Adipose tissue (tissue), 3 donors: ENCODE measurements around the gene RNF121. TPM values are rescaled to one million over a fixed set of nuclear protein-coding genes. Genes with fewer than 3 reads are reported as not detected.

Experiments used
- H3K27ac ChIP-seq: one replicate; pipeline ENCODE4 v1.5.1; 2013; ENCODE audit warnings: low read depth, low read length
- WGBS, 3 donors: extraction: QIAGEN DNeasy Blood & Tissue Kit; methylation state at CpG; one replicate each; pipeline ENCODE4 v1.1.7; 2013; 5-methylcytosine and 5-hydroxymethylcytosine counted together
- polyA plus RNA-seq, 3 donors: library from polyadenylated mRNA; stranded (reverse); fragments of 200-250 nt; gene quantifications; one replicate each; pipeline ENCODE4 v1.2.3, GENCODE V29; 2013
- donor health status: healthy with polysubstance abuse.
- donor health status: Bipolar disorder and iron deficiency.
- donor health status: healthy.

The RNF121 gene
- polyA plus RNA-seq, 3 donors = 7.5 to 21.8 (median 18.4) TPM

GRCh38 chr11:71931245-71931602 is 2.4 kb downstream of the RNF121 start:
- H3K27ac ChIP-seq = no peak overlapping the region
- WGBS, 3 donors = 65 to 75% (median 67%) methylated on average over 2 of the region's 2 CpGs

GRCh38 chr11:71933141-71933933 is 4.5 kb downstream of the RNF121 start:
- no peak overlapping the region for H3K27ac ChIP-seq
- 86 to 90% (median 89%) methylated on average over 4 of the region's 4 CpGs for WGBS, 3 donors

GRCh38 chr11:71934213-71934612 is 5.4 kb downstream of the RNF121 start:
- WGBS, 3 donors = 39 to 55% (median 41%) methylated on average over 2 of the region's 2 CpGs
- no peak overlapping the region for H3K27ac ChIP-seq

GRCh38 chr11:71935338-71935925 is 6.6 kb downstream of the RNF121 start:
- 85 to 91% (median 87%) methylated on average over 4 of the region's 4 CpGs for WGBS, 3 donors

GRCh38 chr11:71936825-71937224 is 8.0 kb downstream of the RNF121 start:
- 39 to 61% (median 46%) methylated on average over 5 of the region's 5 CpGs for WGBS, 3 donors

More at GRCh38 chr11:71935338-71935925, 6.6 kb downstream of the RNF121 start:
- no peak overlapping the region for H3K27ac ChIP-seq

GRCh38 chr11:71937826-71938225 is 9.0 kb downstream of the RNF121 start:
- no peak overlapping the region for H3K27ac ChIP-seq
- WGBS, 3 donors = 95 to 100% (median 100%) methylated on average over 1 of the region's 1 CpG

More at GRCh38 chr11:71936825-71937224, 8.0 kb downstream of the RNF121 start:
- no peak overlapping the region for H3K27ac ChIP-seq

GRCh38 chr11:71940561-71941219 is 11.8 kb downstream of the RNF121 start:
- H3K27ac ChIP-seq = no peak overlapping the region
- WGBS, 3 donors = 82 to 88% (median 86%) methylated on average over 6 of the region's 6 CpGs

GRCh38 chr11:71946144-71946571 is 17.3 kb downstream of the RNF121 start:
- no peak overlapping the region for H3K27ac ChIP-seq
- 57 to 86% (median 81%) methylated on average over 2 of the region's 2 CpGs for WGBS, 3 donors

- no peak overlapping the region for H3K27ac ChIP-seq
- 78 to 91% (median 89%) methylated on average over 3 of the region's 3 CpGs for WGBS, 3 donors
Measured at GRCh38 chr11:71947498-71947897, 18.7 kb downstream of the RNF121 start.

GRCh38 chr11:71948314-71949027 is 19.6 kb downstream of the RNF121 start:
- WGBS, 3 donors = 46 to 82% (median 81%) methylated on average over 7 of the region's 7 CpGs
- H3K27ac ChIP-seq = no peak overlapping the region

- no peak overlapping the region for H3K27ac ChIP-seq
- WGBS, 3 donors = 69 to 77% (median 76%) methylated on average over 6 of the region's 6 CpGs
Measured at GRCh38 chr11:71949034-71949433, 20.2 kb downstream of the RNF121 start.

- H3K27ac ChIP-seq = no peak overlapping the region
- WGBS, 3 donors = 77 to 87% (median 85%) methylated on average over 4 of the region's 4 CpGs
Measured at GRCh38 chr11:71951741-71952310, 23.0 kb downstream of the RNF121 start.

- no peak overlapping the region for H3K27ac ChIP-seq
- WGBS, 3 donors = 31 to 64% (median 62%) methylated on average over 3 of the region's 3 CpGs
Measured at GRCh38 chr11:71955898-71956456, 27.1 kb downstream of the RNF121 start.

GRCh38 chr11:71962428-71963038 is 33.7 kb downstream of the RNF121 start:
- WGBS, 3 donors = 34 to 63% (median 36%) methylated on average over 2 of the region's 2 CpGs
- no peak overlapping the region for H3K27ac ChIP-seq

GRCh38 chr11:71963468-71963867 is 34.6 kb downstream of the RNF121 start:
- H3K27ac ChIP-seq = no peak overlapping the region
- WGBS, 3 donors = 89 to 93% (median 92%) methylated on average over 8 of the region's 8 CpGs

- no peak overlapping the region for H3K27ac ChIP-seq
- 89 to 94% (median 93%) methylated on average over 4 of the region's 4 CpGs for WGBS, 3 donors
Measured at GRCh38 chr11:71964641-71965040, 35.8 kb downstream of the RNF121 start.

GRCh38 chr11:71971680-71972079 is 42.8 kb downstream of the RNF121 start:
- H3K27ac ChIP-seq = no peak overlapping the region
- 93 to 100% (median 97%) methylated on average over 2 of the region's 2 CpGs for WGBS, 3 donors

GRCh38 chr11:71976551-71976950 is 47.7 kb downstream of the RNF121 start:
- 82 to 90% (median 89%) methylated on average over 5 of the region's 5 CpGs for WGBS, 3 donors
- H3K27ac ChIP-seq = no peak overlapping the region
